Loucy (cell line): Measurements from ENCODE around the gene RAD51B.

Source experiments
- H2AFZ ChIP-seq: fragments of 200-600 bp; sonication (generic); 2 replicates; pipeline ENCODE4 v1.6.0; 2016; ENCODE audit warnings: antibody characterized with exemption, mild to moderate bottlenecking, low read length, moderate library complexity
- H3F3A ChIP-seq: fragments of 200-600 bp; 2 replicates; pipeline ENCODE4 v1.6.0; 2016; ENCODE audit warnings: antibody characterized with exemption, low read depth, mild to moderate bottlenecking
- H3K27me3 ChIP-seq: fragments of 200-600 bp; sonication (generic); 2 replicates; pipeline ENCODE4 v1.6.1; 2014; ENCODE audit warnings: low read length, mild to moderate bottlenecking; ENCODE audit not compliant: insufficient read depth, poor library complexity, severe bottlenecking
- H3K36me3 ChIP-seq: fragments of 200-600 bp; sonication (generic); 2 replicates; pipeline ENCODE4 v1.6.1; 2016; ENCODE audit warnings: low read length; ENCODE audit not compliant: insufficient read depth
- H3K4me1 ChIP-seq: fragments of 200-600 bp; sonication (generic); 2 replicates; pipeline ENCODE4 v1.5.1; 2014; ENCODE audit warnings: low read length, mild to moderate bottlenecking; ENCODE audit not compliant: insufficient read depth, poor library complexity, severe bottlenecking
- H3K4me2 ChIP-seq: fragments of 200-600 bp; sonication (generic); 2 replicates; pipeline ENCODE4 v1.6.0; 2014; ENCODE audit warnings: antibody characterized with exemption, low read length, low read depth, mild to moderate bottlenecking; ENCODE audit not compliant: poor library complexity, severe bottlenecking
- H3K4me3 ChIP-seq: fragments of 200-600 bp; sonication (generic); 2 replicates; pipeline ENCODE4 v1.5.1; 2014; ENCODE audit warnings: low read length, mild to moderate bottlenecking, mixed read lengths; ENCODE audit not compliant: poor library complexity, severe bottlenecking
- H3K79me2 ChIP-seq: fragments of 200-600 bp; sonication (generic); 2 replicates; pipeline ENCODE4 v1.6.1; 2014; ENCODE audit warnings: low read length; ENCODE audit not compliant: insufficient read depth
- H3K9ac ChIP-seq: fragments of 200-600 bp; sonication (generic); 2 replicates; pipeline ENCODE4 v1.6.0; 2014; ENCODE audit warnings: mild to moderate bottlenecking, low read depth, low read length, moderate library complexity; ENCODE audit not compliant: poor library complexity, severe bottlenecking
- H3K9me2 ChIP-seq: fragments of 200-600 bp; sonication (generic); replicated peaks from 2 replicates; pipeline ENCODE4 v1.6.1; 2016; ENCODE audit warnings: low read depth, low read length, mixed read lengths
- H3K9me3 ChIP-seq: fragments of 200-600 bp; sonication (generic); 2 replicates; pipeline ENCODE4 v1.6.1; 2014; ENCODE audit warnings: mild to moderate bottlenecking, antibody characterized with exemption, low read length, low read depth; ENCODE audit not compliant: insufficient read depth
- H4K20me1 ChIP-seq: fragments of 200-600 bp; sonication (generic); 2 replicates; pipeline ENCODE4 v1.6.0; 2014; ENCODE audit warnings: antibody characterized with exemption, low read length, mild to moderate bottlenecking; ENCODE audit not compliant: insufficient read depth, poor library complexity, severe bottlenecking
- CTCF ChIP-seq: fragments of 200-600 bp; sonication (generic); conservative IDR thresholded peaks from 2 replicates; pipeline ENCODE4 v1.5.1; 2014; ENCODE audit warnings: mild to moderate bottlenecking, antibody characterized with exemption, low read length
- EZH2phosphoT487 ChIP-seq: fragments of 200-600 bp; IDR thresholded peaks from 2 replicates; pipeline ENCODE4 v1.6.1; 2018; ENCODE audit warnings: antibody characterized with exemption, mild to moderate bottlenecking, moderate library complexity, borderline replicate concordance

Gene RAD51B

GRCh38 chr14:68519671-68520187, 700.1 kb downstream of the RAD51B start:
- H3K79me2 ChIP-seq = no peaks in the 10 kb centered on the region
- no peak overlapping the region for H3K4me2 ChIP-seq
- H3K27me3 ChIP-seq = no peaks in the 10 kb centered on the region
- H3F3A ChIP-seq = no peaks in the 10 kb centered on the region
- no peaks in the 10 kb centered on the region for H4K20me1 ChIP-seq
- H3K4me1 ChIP-seq = no peaks in the 10 kb centered on the region
- no peak overlapping the region for H2AFZ ChIP-seq
- H3K36me3 ChIP-seq = no peaks in the 10 kb centered on the region
- no peaks in the 10 kb centered on the region for H3K9me2 ChIP-seq
- no peaks in the 10 kb centered on the region for H3K9me3 ChIP-seq
- H3K9ac ChIP-seq = no peak overlapping the region
- H3K4me3 ChIP-seq = no peak overlapping the region
- TF ChIP-seq CTCF (no peak), EZH2phosphoT487 (no peak)

GRCh38 chr14:68520637-68521556, 701.3 kb downstream of the RAD51B start:
- H3K9me2 ChIP-seq = no peaks in the 10 kb centered on the region
- H3K9me3 ChIP-seq = no peaks in the 10 kb centered on the region
- TF ChIP-seq CTCF (no peak), EZH2phosphoT487 (no peak)
- no peak overlapping the region for H2AFZ ChIP-seq
- no peaks in the 10 kb centered on the region for H3K4me1 ChIP-seq
- H4K20me1 ChIP-seq = no peaks in the 10 kb centered on the region
- H3K4me2 ChIP-seq = no peak overlapping the region
- no peak overlapping the region for H3K9ac ChIP-seq
- no peaks in the 10 kb centered on the region for H3F3A ChIP-seq
- H3K27me3 ChIP-seq = no peaks in the 10 kb centered on the region
- H3K79me2 ChIP-seq = no peaks in the 10 kb centered on the region
- H3K4me3 ChIP-seq = no peak overlapping the region
- H3K36me3 ChIP-seq = no peaks in the 10 kb centered on the region

GRCh38 chr14:68521557-68521901, 702.0 kb downstream of the RAD51B start:
- no peak overlapping the region for H3K4me2 ChIP-seq
- H2AFZ ChIP-seq = no peak overlapping the region
- no peaks in the 10 kb centered on the region for H3K36me3 ChIP-seq
- H3F3A ChIP-seq = no peaks in the 10 kb centered on the region
- TF ChIP-seq EZH2phosphoT487 (no peak), CTCF (no peak)
- no peaks in the 10 kb centered on the region for H3K9me2 ChIP-seq
- no peak overlapping the region for H3K9ac ChIP-seq
- H4K20me1 ChIP-seq = no peaks in the 10 kb centered on the region
- H3K79me2 ChIP-seq = no peaks in the 10 kb centered on the region
- H3K4me3 ChIP-seq = no peak overlapping the region
- no peaks in the 10 kb centered on the region for H3K9me3 ChIP-seq
- no peaks in the 10 kb centered on the region for H3K27me3 ChIP-seq
- no peaks in the 10 kb centered on the region for H3K4me1 ChIP-seq
